Neural progenitor cell (in vitro differentiated cells): ENCODE results near the gene RPTOR. TPM values are rescaled to one million over a fixed set of nuclear protein-coding genes. Genes with fewer than 3 reads are reported as not detected.

Experiments used
- DNase-seq: peaks from one replicate; pipeline ENCODE4 v3.0.0-alpha.2; 2016; ENCODE audit warnings: low spot score
- H2AFZ ChIP-seq: fragments of 200-600 bp; sonication (generic); replicated peaks from 2 replicates; pipeline ENCODE4 v1.6.1; 2016; ENCODE audit warnings: antibody characterized with exemption
- H3F3A ChIP-seq: fragments of 200-600 bp; sonication (generic); 2 replicates; pipeline ENCODE4 v1.6.1; 2016; ENCODE audit warnings: antibody characterized with exemption, low read depth
- H3K27ac ChIP-seq: fragments of 200-600 bp; sonication (generic); 2 replicates; pipeline ENCODE4 v1.5.1; 2016; ENCODE audit warnings: mild to moderate bottlenecking
- H3K27me3 ChIP-seq: fragments of 200-600 bp; sonication (generic); 2 replicates; pipeline ENCODE4 v1.6.1; 2016; ENCODE audit warnings: mild to moderate bottlenecking, moderate library complexity
- H3K36me3 ChIP-seq: fragments of 200-600 bp; sonication (generic); 2 replicates; pipeline ENCODE4 v1.5.1; 2016
- H3K4me1 ChIP-seq: fragments of 200-600 bp; sonication (generic); 2 replicates; pipeline ENCODE4 v1.6.1; 2016; ENCODE audit warnings: mixed run types
- H3K4me2 ChIP-seq: fragments of 200-600 bp; sonication (generic); 2 replicates; pipeline ENCODE4 v1.6.1; 2016
- H3K4me3 ChIP-seq: fragments of 200-600 bp; sonication (generic); 2 replicates; pipeline ENCODE4 v1.5.1; 2016
- H3K79me2 ChIP-seq: fragments of 200-600 bp; sonication (generic); 2 replicates; pipeline ENCODE4 v1.6.1; 2016; ENCODE audit warnings: low read depth
- H3K9ac ChIP-seq: fragments of 200-600 bp; sonication (generic); 2 replicates; pipeline ENCODE4 v1.6.1; 2016
- H3K9me3 ChIP-seq: fragments of 200-600 bp; sonication (generic); 2 replicates; pipeline ENCODE4 v1.5.1; 2016; ENCODE audit warnings: low read depth
- H4K20me1 ChIP-seq: fragments of 200-600 bp; sonication (generic); 2 replicates; pipeline ENCODE4 v1.6.1; 2016; ENCODE audit warnings: low read depth
- H3K27ac Mint-ChIP-seq: 3 replicates; pipeline ENCODE4 v1.8.0; 2021; ENCODE audit warnings: mixed read lengths
- H3K27me3 Mint-ChIP-seq: 2 replicates; pipeline ENCODE4 v1.8.0; 2022; ENCODE audit warnings: low read depth, mild to moderate bottlenecking, inconsistent platforms, moderate library complexity, mixed read lengths; ENCODE audit not compliant: insufficient read depth
- H3K36me3 Mint-ChIP-seq: 3 replicates; pipeline ENCODE4 v1.8.0; 2021; ENCODE audit warnings: mixed read lengths
- H3K4me1 Mint-ChIP-seq: 3 replicates; pipeline ENCODE4 v1.8.0; 2021; ENCODE audit warnings: mixed read lengths
- H3K4me3 Mint-ChIP-seq: 3 replicates; pipeline ENCODE4 v1.8.0; 2021; ENCODE audit warnings: mild to moderate bottlenecking, moderate library complexity, mixed read lengths
- H3K9me3 Mint-ChIP-seq: 3 replicates; pipeline ENCODE4 v1.8.0; 2020; ENCODE audit warnings: mixed read lengths
- EZH2 ChIP-seq: fragments of 200-600 bp; sonication (generic); IDR thresholded peaks from 2 replicates; pipeline ENCODE4 v1.6.1; 2017; ENCODE audit warnings: antibody characterized with exemption, mild to moderate bottlenecking, moderate library complexity
- EZH2phosphoT487 ChIP-seq: fragments of 200-600 bp; sonication (generic); IDR thresholded peaks from 2 replicates; pipeline ENCODE4 v1.6.1; 2017; ENCODE audit warnings: antibody characterized with exemption
- total RNA-seq: library from RNA; depleted of rRNA; stranded (reverse); fragments of >200 nt; gene quantifications from 2 replicates; pipeline ENCODE4 v1.2.3, GENCODE V29; 2015; ENCODE audit warnings: low replicate concordance
- TF ChIP-seq, protein P1 (sequence below): fragments of 200-600 bp; sonication (generic); IDR thresholded peaks from 2 replicates; pipeline ENCODE4 v1.5.1; 2017; ENCODE audit warnings: antibody characterized with exemption, mild to moderate bottlenecking

RPTOR gene
- total RNA-seq, 1 donor from 2014 or later = 7.4 TPM

DNA sequence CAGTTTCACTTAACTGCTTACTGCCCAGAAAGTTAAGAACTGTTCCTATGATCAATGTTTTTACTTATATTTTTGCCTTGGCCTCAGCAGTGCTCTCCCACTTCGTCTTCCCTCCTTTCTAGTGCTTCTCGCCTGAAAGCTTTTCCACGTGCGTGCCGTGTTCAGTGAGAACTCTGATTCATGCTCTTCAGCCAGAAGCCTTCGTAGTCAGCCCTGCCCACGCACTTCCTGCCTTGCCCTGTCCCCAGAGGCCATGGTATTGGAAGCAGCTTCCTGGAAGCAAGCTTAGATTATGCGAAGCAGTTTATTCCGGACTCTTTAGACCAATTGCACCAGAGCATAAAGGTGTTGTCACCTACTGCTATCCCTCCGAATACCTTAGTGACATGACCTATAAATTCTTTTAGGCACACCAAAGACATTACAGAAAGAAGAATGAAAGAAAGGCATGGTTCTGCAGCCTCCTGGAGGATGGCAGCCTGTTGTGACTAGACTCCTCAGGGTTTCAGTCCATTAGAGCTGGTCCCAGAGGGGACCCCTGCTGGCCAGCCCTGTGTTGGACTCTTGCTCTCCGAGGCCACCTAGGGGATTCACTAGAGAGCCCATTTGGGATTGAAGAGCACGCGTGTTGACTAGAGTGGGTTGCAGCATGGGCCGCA, 105.2 kb downstream of the RPTOR start:
- Mint-ChIP-seq H3K4me1 (peaks cover 22% of the 10 kb centered on the region), H3K27ac (peak overlapping the region; percentile 51), H3K36me3 (peaks cover 14% of the 10 kb centered on the region), H3K4me3 (no peak overlapping the region), H3K9me3 (peaks cover 5% of the 10 kb centered on the region), H3K27me3 (peaks cover 5% of the 10 kb centered on the region)
- Histone ChIP-seq H2AFZ (no peak overlapping the region), H3K27me3 (no peaks in the 10 kb centered on the region), H4K20me1 (peaks cover 27% of the 10 kb centered on the region), H3K4me1 (peaks cover 8% of the 10 kb centered on the region), H3K9me3 (no peaks in the 10 kb centered on the region), H3K4me3 (no peak overlapping the region), H3K9ac (no peak overlapping the region), H3K27ac (no peak overlapping the region), H3K4me2 (no peak overlapping the region), H3F3A (no peaks in the 10 kb centered on the region), H3K79me2 (peaks cover 30% of the 10 kb centered on the region), H3K36me3 (no peaks in the 10 kb centered on the region)
- peak; percentile 79 for DNase-seq
- TF ChIP-seq, protein P1, sequence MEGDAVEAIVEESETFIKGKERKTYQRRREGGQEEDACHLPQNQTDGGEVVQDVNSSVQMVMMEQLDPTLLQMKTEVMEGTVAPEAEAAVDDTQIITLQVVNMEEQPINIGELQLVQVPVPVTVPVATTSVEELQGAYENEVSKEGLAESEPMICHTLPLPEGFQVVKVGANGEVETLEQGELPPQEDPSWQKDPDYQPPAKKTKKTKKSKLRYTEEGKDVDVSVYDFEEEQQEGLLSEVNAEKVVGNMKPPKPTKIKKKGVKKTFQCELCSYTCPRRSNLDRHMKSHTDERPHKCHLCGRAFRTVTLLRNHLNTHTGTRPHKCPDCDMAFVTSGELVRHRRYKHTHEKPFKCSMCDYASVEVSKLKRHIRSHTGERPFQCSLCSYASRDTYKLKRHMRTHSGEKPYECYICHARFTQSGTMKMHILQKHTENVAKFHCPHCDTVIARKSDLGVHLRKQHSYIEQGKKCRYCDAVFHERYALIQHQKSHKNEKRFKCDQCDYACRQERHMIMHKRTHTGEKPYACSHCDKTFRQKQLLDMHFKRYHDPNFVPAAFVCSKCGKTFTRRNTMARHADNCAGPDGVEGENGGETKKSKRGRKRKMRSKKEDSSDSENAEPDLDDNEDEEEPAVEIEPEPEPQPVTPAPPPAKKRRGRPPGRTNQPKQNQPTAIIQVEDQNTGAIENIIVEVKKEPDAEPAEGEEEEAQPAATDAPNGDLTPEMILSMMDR = peak; percentile 67
- TF ChIP-seq EZH2 = no peak

DNA sequence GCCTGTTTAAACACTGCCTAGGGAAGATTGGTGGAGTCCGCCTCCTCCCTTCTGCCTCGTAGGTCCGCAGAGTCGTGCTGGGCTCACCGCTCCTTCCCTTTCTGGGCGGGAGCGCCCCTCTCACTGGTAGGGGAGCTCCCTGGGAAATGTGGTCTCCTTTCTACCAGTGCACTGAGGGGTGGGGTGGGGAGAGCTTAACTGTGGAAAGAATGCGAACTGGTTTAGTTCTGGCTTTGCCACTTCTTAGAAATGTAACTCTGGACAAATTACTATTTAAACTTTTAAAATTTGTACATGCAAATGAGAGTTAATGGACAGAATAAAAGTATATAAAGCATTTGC, 105.7 kb downstream of the RPTOR start:
- Histone ChIP-seq H3F3A (no peaks in the 10 kb centered on the region), H3K4me2 (no peak overlapping the region), H4K20me1 (peaks cover 27% of the 10 kb centered on the region), H2AFZ (no peak overlapping the region), H3K27ac (no peak overlapping the region), H3K9ac (no peak overlapping the region), H3K79me2 (peaks cover 30% of the 10 kb centered on the region), H3K9me3 (no peaks in the 10 kb centered on the region), H3K4me3 (no peak overlapping the region), H3K36me3 (no peaks in the 10 kb centered on the region), H3K4me1 (peaks cover 8% of the 10 kb centered on the region), H3K27me3 (no peaks in the 10 kb centered on the region)
- Mint-ChIP-seq H3K4me3 (no peak overlapping the region), H3K36me3 (peaks cover 14% of the 10 kb centered on the region), H3K4me1 (peaks cover 22% of the 10 kb centered on the region), H3K9me3 (peaks cover 5% of the 10 kb centered on the region), H3K27me3 (peaks cover 5% of the 10 kb centered on the region), H3K27ac (no peak overlapping the region)
- DNase-seq = no peak
- TF ChIP-seq EZH2 (no peak), EZH2phosphoT487 (no peak)
- TF ChIP-seq, protein P1 = no peak

DNA sequence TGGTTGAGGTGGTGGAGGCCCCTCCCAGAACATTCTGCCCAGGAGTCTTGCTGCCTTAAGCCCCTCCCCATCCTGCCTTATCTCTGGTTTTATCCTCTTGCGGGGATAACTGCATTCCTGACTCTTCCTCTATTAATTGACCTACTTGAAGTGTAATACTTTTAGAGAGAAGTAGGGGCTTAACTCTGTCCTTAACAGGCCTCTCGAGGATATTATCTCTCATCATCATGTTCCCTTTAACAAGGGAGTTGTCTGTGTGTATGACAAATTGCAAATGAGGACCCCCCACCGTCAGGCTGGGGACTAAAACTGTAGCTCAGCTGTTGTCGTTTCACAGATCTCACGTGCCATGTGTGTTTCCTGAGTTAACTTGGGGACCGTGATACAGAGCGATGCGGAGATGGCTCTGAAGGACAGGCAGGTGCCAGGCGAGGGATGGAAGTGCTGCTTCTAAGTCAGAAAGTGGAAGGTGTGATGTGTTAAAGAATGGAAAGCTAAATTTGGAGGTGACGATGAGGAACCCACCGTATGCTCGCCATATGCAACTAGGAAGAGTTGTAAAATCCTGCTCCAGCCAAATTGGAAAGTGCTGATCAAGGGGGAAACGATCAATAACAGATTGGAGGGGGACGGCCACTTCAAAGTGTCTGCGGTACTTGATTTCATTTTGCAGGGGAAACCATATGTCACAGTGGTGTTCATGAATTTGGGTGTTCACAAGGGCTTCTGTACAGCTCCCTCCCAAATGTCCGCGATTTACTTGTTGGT, 106.3 kb downstream of the RPTOR start:
- peaks cover 8% of the 10 kb centered on the region for H3K4me1 ChIP-seq
- Mint-ChIP-seq H3K4me3 (no peak overlapping the region), H3K9me3 (peaks cover 8% of the 10 kb centered on the region), H3K36me3 (peaks cover 17% of the 10 kb centered on the region), H3K27me3 (peaks cover 5% of the 10 kb centered on the region), H3K27ac (no peak overlapping the region), H3K4me1 (peaks cover 22% of the 10 kb centered on the region)
- no peak overlapping the region for H3K4me2 ChIP-seq
- H3K9me3 ChIP-seq = no peaks in the 10 kb centered on the region
- no peaks in the 10 kb centered on the region for H3F3A ChIP-seq
- no peak overlapping the region for H3K27ac ChIP-seq
- H4K20me1 ChIP-seq = peaks cover 27% of the 10 kb centered on the region
- TF ChIP-seq EZH2 = no peak
- TF ChIP-seq EZH2phosphoT487 = no peak
- TF ChIP-seq, protein P1 = no peak
- no peak overlapping the region for H3K9ac ChIP-seq
- H3K27me3 ChIP-seq = no peaks in the 10 kb centered on the region
- DNase-seq = peak; percentile 29
- no peak overlapping the region for H3K4me3 ChIP-seq
- no peak overlapping the region for H2AFZ ChIP-seq
- H3K36me3 ChIP-seq = no peaks in the 10 kb centered on the region
- peaks cover 30% of the 10 kb centered on the region for H3K79me2 ChIP-seq
